ENCODE data around the gene COL18A1.

COL18A1 gene

GRCh38 chr21:45459171-45460010, 54.4 kb downstream of the COL18A1 start:
- POLR2A ChIA-PET = no interaction called here
- CTCF ChIA-PET = interaction anchor here (1.0 kb wide), 1 partner anchor 19 kb away, joined by 3 read pairs; no protein-coding TSS in a partner anchor
- no peak for DNase-seq (ENCODE audit: extremely low spot score)
- TF ChIP-seq CTCF (IDR thresholded peaks at IDR 0.05; ENCODE audit: control extremely low read depth, extremely low read depth, low read depth, missing control alignments) = no peak

- TF ChIP-seq CTCF (IDR thresholded peaks at IDR 0.05; ENCODE audit: control extremely low read depth, extremely low read depth, low read depth, missing control alignments) = no peak
- POLR2A ChIA-PET = no interaction called here
- DNase-seq (ENCODE audit: extremely low spot score) = no peak
- CTCF ChIA-PET = no interaction called here
These were observed 55.1 kb downstream of the COL18A1 start for GRCh38 chr21:45460011-45460565.

GRCh38 chr21:45460611-45461368, 55.8 kb downstream of the COL18A1 start:
- no peak for DNase-seq (ENCODE audit: extremely low spot score)
- CTCF ChIA-PET = no interaction called here
- POLR2A ChIA-PET = no interaction called here
- TF ChIP-seq CTCF (IDR thresholded peaks at IDR 0.05; ENCODE audit: control extremely low read depth, extremely low read depth, low read depth, missing control alignments) = no peak

GRCh38 chr21:45461369-45461750, 56.4 kb downstream of the COL18A1 start:
- no peak for DNase-seq (ENCODE audit: extremely low spot score)
- POLR2A ChIA-PET = no interaction called here
- no peak for TF ChIP-seq CTCF (IDR thresholded peaks at IDR 0.05; ENCODE audit: control extremely low read depth, extremely low read depth, low read depth, missing control alignments)
- CTCF ChIA-PET = interaction anchor here (1.5 kb wide), 1 partner anchor 359 kb away, joined by 3 read pairs; no protein-coding TSS in a partner anchor

GRCh38 chr21:45461806-45462341, 56.9 kb downstream of the COL18A1 start:
- no peak for DNase-seq (ENCODE audit: extremely low spot score)
- POLR2A ChIA-PET = no interaction called here
- no peak for TF ChIP-seq CTCF (IDR thresholded peaks at IDR 0.05; ENCODE audit: control extremely low read depth, extremely low read depth, low read depth, missing control alignments)
- CTCF ChIA-PET = interaction anchor here (1.5 kb wide), 1 partner anchor 359 kb away, joined by 3 read pairs; no protein-coding TSS in a partner anchor

- TF ChIP-seq CTCF (IDR thresholded peaks at IDR 0.05; ENCODE audit: control extremely low read depth, extremely low read depth, low read depth, missing control alignments) = no peak
- DNase-seq (ENCODE audit: extremely low spot score) = no peak
- ChIA-PET POLR2A (no interaction called here), CTCF (interaction anchor here (1.0 kb wide), 1 partner anchor 327 kb away, joined by 4 read pairs; no protein-coding TSS in a partner anchor)
These were observed 58.9 kb downstream of the COL18A1 start for GRCh38 chr21:45463871-45464270.

All from GM10248 (cell line).